Central memory CD8-positive, alpha-beta T cell (primary cell): Measurements from ENCODE around the gene OTUD5.

ENCODE experiments used
- ATAC-seq: fragments of 150-1000 bp; cut with Tn5 transposase; replicated peaks from 2 replicates; pipeline ENCODE4 v1.10.0; 2022; ENCODE audit warnings: mild to moderate bottlenecking, moderate FRiP score, moderate number of reproducible peaks; ENCODE audit not compliant: poor library complexity, severe bottlenecking; ENCODE audit errors: extremely low read depth
- DNase-seq, 2 donors: peaks; one replicate each; pipeline ENCODE4 v3.0.0; 2021; ENCODE audit warnings: low spot score in 2 of 2
- H3K27ac Mint-ChIP-seq: one replicate; pipeline ENCODE4 v1.8.0; 2022; ENCODE audit warnings: low read depth, mild to moderate bottlenecking, moderate library complexity, mixed read lengths
- H3K27me3 Mint-ChIP-seq: one replicate; pipeline ENCODE4 v1.8.0; 2022; ENCODE audit warnings: mixed read lengths
- H3K36me3 Mint-ChIP-seq: one replicate; pipeline ENCODE4 v1.8.0; 2022; ENCODE audit warnings: mild to moderate bottlenecking, moderate library complexity, mixed read lengths; ENCODE audit not compliant: insufficient read depth
- H3K4me1 Mint-ChIP-seq: one replicate; pipeline ENCODE4 v1.8.0; 2022; ENCODE audit warnings: mixed read lengths
- H3K4me3 Mint-ChIP-seq: one replicate; pipeline ENCODE4 v1.8.0; 2022; ENCODE audit warnings: mild to moderate bottlenecking, moderate library complexity, mixed read lengths
- H3K9me3 Mint-ChIP-seq: one replicate; pipeline ENCODE4 v1.8.0; 2022; ENCODE audit warnings: mixed read lengths

OTUD5 gene

GRCh38 chrX:48923771-48924170 is 33.6 kb downstream of the OTUD5 start:
- no peak for DNase-seq
- no peaks in the 10 kb centered on the region for H3K9me3 Mint-ChIP-seq
- H3K36me3 Mint-ChIP-seq, result peaks cover 33% of the 10 kb centered on the region
- no peak overlapping the region for H3K4me3 Mint-ChIP-seq
- no peak for ATAC-seq
- peaks cover 24% of the 10 kb centered on the region for H3K4me1 Mint-ChIP-seq
- no peaks in the 10 kb centered on the region for H3K27me3 Mint-ChIP-seq
- H3K27ac Mint-ChIP-seq, result peak overlapping the region; percentile 8

- no peaks in the 10 kb centered on the region for H3K27me3 Mint-ChIP-seq
- peaks cover 55% of the 10 kb centered on the region for H3K36me3 Mint-ChIP-seq
- peak overlapping the region; percentile 97 for H3K27ac Mint-ChIP-seq
- H3K4me3 Mint-ChIP-seq, result peak overlapping the region; percentile 90
- no peak for DNase-seq
- H3K4me1 Mint-ChIP-seq, result peaks cover 31% of the 10 kb centered on the region
- ATAC-seq, result no peak
- no peaks in the 10 kb centered on the region for H3K9me3 Mint-ChIP-seq
These were observed 36.7 kb downstream of the OTUD5 start for GRCh38 chrX:48920718-48921104.

- ATAC-seq (peak; percentile 33), DNase-seq (peak in 1 of 2 donors; percentile 38)
- H3K9me3 Mint-ChIP-seq, result no peaks in the 10 kb centered on the region
- H3K4me1 Mint-ChIP-seq, result peaks cover 31% of the 10 kb centered on the region
- no peaks in the 10 kb centered on the region for H3K27me3 Mint-ChIP-seq
- H3K27ac Mint-ChIP-seq, result peak overlapping the region; percentile 97
- H3K36me3 Mint-ChIP-seq, result peaks cover 60% of the 10 kb centered on the region
- peak overlapping the region; percentile 90 for H3K4me3 Mint-ChIP-seq
These were observed 37.3 kb downstream of the OTUD5 start for GRCh38 chrX:48919947-48920717.

- peaks cover 28% of the 10 kb centered on the region for H3K4me1 Mint-ChIP-seq
- no peaks in the 10 kb centered on the region for H3K27me3 Mint-ChIP-seq
- H3K4me3 Mint-ChIP-seq, result peak overlapping the region; percentile 90
- peak overlapping the region; percentile 97 for H3K27ac Mint-ChIP-seq
- DNase-seq (peak in 1 of 2 donors; percentile 16), ATAC-seq (peak; percentile 30)
- peaks cover 65% of the 10 kb centered on the region for H3K36me3 Mint-ChIP-seq
- no peaks in the 10 kb centered on the region for H3K9me3 Mint-ChIP-seq
These were observed 38.0 kb downstream of the OTUD5 start for GRCh38 chrX:48919360-48919841.

- Mint-ChIP-seq H3K36me3 (peaks cover 67% of the 10 kb centered on the region), H3K27ac (peak within 1 kb of the TSS; percentile 97), H3K9me3 (no peaks in the 10 kb centered on the region), H3K4me3 (peak within 1 kb of the TSS; percentile 90), H3K27me3 (no peaks in the 10 kb centered on the region), H3K4me1 (peaks cover 23% of the 10 kb centered on the region)
- DNase-seq, result peak; percentile 71 to 91
- ATAC-seq, result peak; percentile 71
These were observed 38.6 kb downstream of the OTUD5 start, which contains the start of gene PIM2 for GRCh38 chrX:48918643-48919340. Gene PIM2, minus strand, starts transcription at chrX:48919024. Its CDS starts 190 bp downstream, at chrX:48918834.

GRCh38 chrX:48918301-48918642 is 39.1 kb downstream of the OTUD5 start:
- H3K27me3 Mint-ChIP-seq, result no peaks in the 10 kb centered on the region
- ATAC-seq (no peak), DNase-seq (no peak)
- peak overlapping the region; percentile 90 for H3K4me3 Mint-ChIP-seq
- peaks cover 71% of the 10 kb centered on the region for H3K36me3 Mint-ChIP-seq
- peak overlapping the region; percentile 97 for H3K27ac Mint-ChIP-seq
- no peaks in the 10 kb centered on the region for H3K9me3 Mint-ChIP-seq
- peaks cover 23% of the 10 kb centered on the region for H3K4me1 Mint-ChIP-seq

GRCh38 chrX:48917139-48918001 is 40.0 kb downstream of the OTUD5 start:
- Mint-ChIP-seq H3K27ac (peak overlapping the region; percentile 97), H3K9me3 (no peaks in the 10 kb centered on the region), H3K27me3 (no peaks in the 10 kb centered on the region), H3K4me1 (peaks cover 25% of the 10 kb centered on the region), H3K4me3 (peak overlapping the region; percentile 90), H3K36me3 (peaks cover 78% of the 10 kb centered on the region)
- peak; percentile 12 for ATAC-seq
- peak; percentile 84 to 88 for DNase-seq

- ATAC-seq (no peak), DNase-seq (no peak)
- H3K36me3 Mint-ChIP-seq, result peaks cover 88% of the 10 kb centered on the region
- H3K4me3 Mint-ChIP-seq, result peak overlapping the region; percentile 90
- peaks cover 35% of the 10 kb centered on the region for H3K4me1 Mint-ChIP-seq
- H3K9me3 Mint-ChIP-seq, result no peaks in the 10 kb centered on the region
- peak overlapping the region; percentile 80 for H3K27ac Mint-ChIP-seq
- no peaks in the 10 kb centered on the region for H3K27me3 Mint-ChIP-seq
These were observed 42.6 kb downstream of the OTUD5 start for GRCh38 chrX:48914593-48915493.

- DNase-seq (no peak), ATAC-seq (no peak)
- Mint-ChIP-seq H3K27ac (peak overlapping the region; percentile 80), H3K4me1 (peaks cover 29% of the 10 kb centered on the region), H3K27me3 (no peaks in the 10 kb centered on the region), H3K4me3 (peak overlapping the region; percentile 90), H3K9me3 (no peaks in the 10 kb centered on the region), H3K36me3 (peaks cover 78% of the 10 kb centered on the region)
These were observed 43.6 kb downstream of the OTUD5 start for GRCh38 chrX:48913605-48914366.

- H3K9me3 Mint-ChIP-seq, result no peaks in the 10 kb centered on the region
- ATAC-seq, result peak; percentile 84
- peaks cover 61% of the 10 kb centered on the region for H3K36me3 Mint-ChIP-seq
- H3K27me3 Mint-ChIP-seq, result no peaks in the 10 kb centered on the region
- DNase-seq, result peak; percentile 76 to 81
- H3K27ac Mint-ChIP-seq, result peak within 1 kb of the TSS; percentile 98
- H3K4me3 Mint-ChIP-seq, result peak within 1 kb of the TSS; percentile 96
- H3K4me1 Mint-ChIP-seq, result peaks cover 22% of the 10 kb centered on the region
These were observed 45.8 kb downstream of the OTUD5 start, which contains the start of gene SLC35A2 for GRCh38 chrX:48911412-48912182. Gene SLC35A2, minus strand, starts transcription at chrX:48911646. Its CDS starts 10 bp downstream, at chrX:48911636.
